Skeletal muscle tissue (tissue), 4 donors: ENCODE results near the gene CENPP. TPM values are rescaled to one million over a fixed set of nuclear protein-coding genes. Genes with fewer than 3 reads are reported as not detected.

Source experiments
- H3K27ac ChIP-seq: one replicate; pipeline ENCODE4 v1.7.0; 2013; ENCODE audit warnings: mild to moderate bottlenecking, low read depth, low read length, inconsistent platforms
- H3K27me3 ChIP-seq, 3 donors: one replicate each; pipeline ENCODE4 v1.7.0; 2013; ENCODE audit warnings: low read length in 3 of 3; ENCODE audit not compliant: control insufficient read depth in 3 of 3, insufficient read depth in 3 of 3
- H3K36me3 ChIP-seq, 3 donors: one replicate each; pipeline ENCODE4 v1.7.0; 2013; ENCODE audit warnings: low read length in 3 of 3; ENCODE audit not compliant: control insufficient read depth in 3 of 3, insufficient read depth in 3 of 3
- H3K4me1 ChIP-seq, 3 donors: one replicate each; pipeline ENCODE4 v1.7.0; 2013; ENCODE audit warnings: low read length in 3 of 3, mild to moderate bottlenecking in 3 of 3; ENCODE audit not compliant: control insufficient read depth in 3 of 3, insufficient read depth in 3 of 3
- H3K4me3 ChIP-seq, 3 donors: one replicate each; pipeline ENCODE4 v1.7.0; 2013; ENCODE audit warnings: low read length in 3 of 3
- H3K9ac ChIP-seq, 3 donors: one replicate each; pipeline ENCODE4 v1.7.0; 2013; ENCODE audit warnings: low read length in 3 of 3, mild to moderate bottlenecking in 3 of 3, moderate library complexity in 2 of 3, low read depth in 1 of 3
- H3K9me3 ChIP-seq, 3 donors: one replicate each; pipeline ENCODE4 v1.7.0; 2013; ENCODE audit warnings: low read length in 3 of 3; ENCODE audit not compliant: control insufficient read depth in 3 of 3
- total RNA-seq: library from RNA; depleted of rRNA; stranded (reverse); fragments of >200 nt; gene quantifications from one replicate; pipeline ENCODE4 v1.2.3, GENCODE V29; 2014
- donor health status: Osteomylitis.

CENPP gene
- total RNA-seq, 1 donor from 2014 or later, result 15.7 TPM

DNA sequence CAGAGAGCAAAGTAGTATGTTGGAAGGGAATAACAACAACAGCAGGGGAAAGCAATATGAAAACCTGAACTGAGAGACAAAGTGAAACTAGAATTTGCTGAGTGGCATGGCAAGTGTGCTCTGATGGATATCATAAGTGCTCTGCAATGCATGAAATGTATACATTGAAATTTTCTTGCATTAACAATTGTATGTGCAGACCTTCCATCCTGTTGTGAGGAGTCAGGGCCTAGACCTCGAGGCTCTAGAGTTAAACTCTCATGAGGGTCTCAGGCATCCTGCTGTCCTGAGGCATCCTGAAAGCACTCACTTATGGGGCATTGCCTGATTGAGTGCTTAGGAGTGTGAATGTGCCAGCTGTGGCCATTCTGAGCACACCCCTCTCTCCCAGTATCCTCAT, 208.9 kb downstream of the CENPP start:
- peak overlapping the region in 1 of 3 donors; percentile 27 for H3K9ac ChIP-seq
- H3K9me3 ChIP-seq, result peaks cover 0 to under 1% (median 0%) of the 10 kb centered on the region in 3 donors
- no peaks in the 10 kb centered on the region for H3K27me3 ChIP-seq
- no peaks in the 10 kb centered on the region for H3K36me3 ChIP-seq
- peak overlapping the region; percentile 54 to 64 (median 55) for H3K4me3 ChIP-seq
- H3K27ac ChIP-seq, result peak overlapping the region; percentile 32
- H3K4me1 ChIP-seq, result peaks cover 0 to 7% (median 4%) of the 10 kb centered on the region in 3 donors

DNA sequence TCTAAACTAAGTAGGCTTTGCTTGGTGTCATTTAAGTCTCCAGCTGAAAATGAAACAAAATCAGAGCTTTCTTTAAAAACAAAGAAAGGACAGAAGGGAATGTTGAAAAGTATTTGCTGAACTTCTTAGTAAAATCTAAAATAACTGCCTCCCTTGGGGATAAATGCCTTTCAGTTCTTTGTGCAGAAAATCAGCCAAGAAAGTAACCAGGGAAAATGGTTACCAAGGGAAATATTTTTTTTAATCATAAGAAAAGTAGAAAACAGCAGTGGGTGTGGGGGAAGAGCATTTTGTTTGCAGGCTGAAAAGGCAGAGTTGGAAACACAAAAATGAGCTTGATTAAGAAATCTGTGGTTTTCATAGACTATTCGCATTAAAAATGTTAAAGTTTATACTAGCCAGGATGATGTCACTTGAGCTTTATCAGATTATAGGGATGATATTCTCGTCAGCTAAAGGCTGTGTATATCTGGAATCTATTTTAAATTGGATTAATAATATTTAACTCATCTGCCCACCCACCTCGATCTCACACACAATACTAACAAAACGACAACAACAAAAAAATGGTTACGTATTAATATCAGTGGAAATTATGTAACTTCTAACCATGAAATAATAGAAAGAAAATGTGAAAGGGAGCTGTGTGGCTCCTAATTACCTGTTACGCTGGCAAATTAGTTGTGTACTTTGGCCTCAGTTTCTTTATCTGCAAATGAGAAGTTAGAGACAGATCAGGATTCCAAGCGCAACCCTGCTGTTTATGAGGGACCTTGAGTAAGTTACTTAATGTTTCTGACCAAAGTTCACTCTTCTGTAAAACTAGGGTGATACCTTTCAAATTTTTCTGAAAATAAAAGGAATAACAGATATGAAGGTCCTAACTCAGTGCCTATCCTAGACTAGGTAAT, 210.4 kb downstream of the CENPP start, which contains the start of gene ECM2:
TSS of gene ECM2 (minus strand) at position 51 of the 911 bp plus-strand sequence. CDS start 13,124 bp downstream, outside the sequence.
- H3K4me3 ChIP-seq, result peak within 1 kb of the TSS; percentile 54 to 64 (median 55)
- H3K27ac ChIP-seq, result peak within 1 kb of the TSS; percentile 46

DNA sequence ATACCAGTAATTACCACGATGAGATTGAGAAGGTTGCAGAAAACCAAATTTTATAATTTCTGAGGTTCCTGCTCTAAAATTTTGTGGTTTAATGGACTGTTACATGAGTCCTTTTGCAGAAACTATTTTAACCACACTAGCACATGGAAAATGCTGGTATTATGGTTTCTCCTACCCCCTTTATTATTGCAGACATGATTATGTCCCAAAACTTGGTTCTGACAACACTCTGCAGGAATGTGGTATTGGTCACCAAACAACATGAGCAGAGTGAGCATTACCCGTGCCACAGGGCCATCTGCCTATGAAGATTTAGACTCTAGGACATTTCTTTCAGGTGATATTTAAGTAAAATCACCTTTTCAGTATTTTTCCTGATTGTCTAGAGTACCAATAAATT, 212.8 kb downstream of the CENPP start:
- no peaks in the 10 kb centered on the region for H3K36me3 ChIP-seq
- no peak overlapping the region for H3K4me3 ChIP-seq
- H3K27ac ChIP-seq, result no peak overlapping the region
- H3K27me3 ChIP-seq, result no peaks in the 10 kb centered on the region
- H3K9ac ChIP-seq, result no peak overlapping the region
- peaks cover 0 to 7% (median 4%) of the 10 kb centered on the region in 3 donors for H3K4me1 ChIP-seq
- H3K9me3 ChIP-seq, result no peaks in the 10 kb centered on the region

More for the DNA sequence above, 210.4 kb downstream of the CENPP start, which contains the start of gene ECM2:
- H3K4me1 ChIP-seq, result peaks cover 0 to 7% (median 4%) of the 10 kb centered on the region in 3 donors
- no peaks in the 10 kb centered on the region for H3K27me3 ChIP-seq
- H3K9ac ChIP-seq, result peak within 1 kb of the TSS; percentile 4 to 74 (median 9)
- H3K36me3 ChIP-seq, result no peaks in the 10 kb centered on the region
- H3K9me3 ChIP-seq, result no peaks in the 10 kb centered on the region

DNA sequence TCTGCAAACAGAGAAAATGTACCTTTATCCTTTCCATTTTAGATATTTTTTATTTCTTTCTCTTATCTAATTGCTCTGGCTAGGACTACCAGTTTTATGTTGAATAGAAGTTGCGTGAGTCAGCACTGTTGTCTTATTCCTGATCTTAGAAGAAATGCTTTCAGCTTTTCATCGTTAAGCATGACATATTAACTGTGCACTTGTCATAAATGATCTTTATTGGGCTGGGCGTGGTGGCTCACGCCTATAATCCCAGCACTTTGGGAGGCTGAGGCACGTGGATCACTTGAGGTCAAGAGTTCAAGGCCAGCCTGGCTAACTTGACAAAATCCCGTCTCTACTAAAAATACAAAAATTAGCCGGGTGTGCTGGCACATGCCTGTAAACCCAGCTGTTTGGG, 218.2 kb downstream of the CENPP start:
- no peak overlapping the region for H3K4me3 ChIP-seq
- no peak overlapping the region for H3K9ac ChIP-seq
- H3K36me3 ChIP-seq, result no peaks in the 10 kb centered on the region
- H3K9me3 ChIP-seq, result no peaks in the 10 kb centered on the region
- no peak overlapping the region for H3K27ac ChIP-seq
- no peaks in the 10 kb centered on the region for H3K27me3 ChIP-seq
- no peaks in the 10 kb centered on the region for H3K4me1 ChIP-seq

DNA sequence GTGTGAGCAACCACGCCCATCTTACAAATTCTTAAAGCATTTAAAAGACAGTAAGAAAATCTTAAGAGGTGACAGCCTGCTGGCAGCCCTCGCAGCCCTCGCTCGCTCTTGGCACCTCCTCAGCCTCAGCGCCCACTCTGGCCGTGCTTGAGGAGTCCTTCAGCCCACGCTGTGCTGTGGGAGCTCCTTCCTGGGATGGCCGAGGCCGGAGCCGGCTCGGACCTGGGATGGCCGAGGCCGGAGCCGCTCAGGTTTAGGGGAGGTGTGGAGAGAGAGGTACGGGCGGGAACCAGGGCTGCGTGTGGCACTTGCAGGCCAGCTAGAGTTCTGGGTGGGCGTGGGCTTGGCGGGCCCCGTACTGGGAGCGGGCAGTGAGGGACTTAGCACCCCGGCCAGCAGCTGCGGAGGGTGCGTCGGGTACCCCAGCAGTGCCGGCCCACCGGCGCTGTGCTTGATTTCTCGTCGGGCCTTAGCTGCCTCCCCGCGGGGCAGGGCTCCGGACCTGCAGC, 219.3 kb downstream of the CENPP start:
- no peaks in the 10 kb centered on the region for H3K36me3 ChIP-seq
- H3K27me3 ChIP-seq, result no peaks in the 10 kb centered on the region
- no peak overlapping the region for H3K9ac ChIP-seq
- H3K9me3 ChIP-seq, result no peaks in the 10 kb centered on the region
- no peak overlapping the region for H3K4me3 ChIP-seq
- H3K4me1 ChIP-seq, result no peaks in the 10 kb centered on the region
- no peak overlapping the region for H3K27ac ChIP-seq

DNA sequence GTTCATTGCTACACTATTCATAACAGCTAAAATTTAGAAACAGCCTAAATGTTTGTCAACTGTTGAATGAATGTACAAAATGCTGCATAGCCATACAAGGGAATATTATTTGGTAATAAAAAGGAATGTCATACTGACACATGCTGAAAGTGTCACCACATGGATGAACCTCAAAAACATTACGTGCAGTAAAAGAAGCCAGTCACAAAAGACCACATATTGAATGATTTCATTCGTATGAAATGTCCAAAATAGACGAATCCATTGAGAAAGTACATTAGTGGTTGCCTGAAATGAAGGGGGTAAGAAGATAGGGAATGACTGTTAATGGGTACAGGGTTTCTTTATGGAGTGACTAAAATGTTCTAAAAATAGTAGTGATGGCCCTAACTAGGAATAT, 221.6 kb downstream of the CENPP start:
- Histone ChIP-seq H3K27me3 (no peaks in the 10 kb centered on the region), H3K9me3 (no peaks in the 10 kb centered on the region), H3K27ac (no peak overlapping the region), H3K36me3 (no peaks in the 10 kb centered on the region), H3K4me3 (no peak overlapping the region), H3K9ac (no peak overlapping the region), H3K4me1 (no peaks in the 10 kb centered on the region)

DNA sequence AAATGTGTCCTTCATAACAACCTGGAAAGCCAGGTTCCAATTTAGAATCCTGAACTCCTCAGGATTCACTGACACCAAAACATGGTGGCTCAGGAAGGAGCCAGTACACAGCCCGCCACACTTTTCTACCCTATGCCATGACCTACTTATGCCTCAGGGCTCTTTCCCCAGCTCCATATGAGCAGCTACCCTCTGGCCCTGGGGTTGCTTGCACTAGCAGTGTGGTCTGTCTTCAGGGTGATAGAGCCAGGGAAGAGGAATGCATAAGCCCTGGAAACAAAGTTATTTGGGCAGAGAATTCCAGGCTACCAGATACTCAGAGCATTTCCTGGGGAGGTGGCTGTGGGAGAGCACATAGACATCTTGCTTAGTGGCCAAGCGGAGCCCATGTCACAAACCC, 225.0 kb downstream of the CENPP start:
- H3K27me3 ChIP-seq, result no peaks in the 10 kb centered on the region
- H3K4me3 ChIP-seq, result no peak overlapping the region
- no peak overlapping the region for H3K9ac ChIP-seq
- no peaks in the 10 kb centered on the region for H3K36me3 ChIP-seq
- H3K4me1 ChIP-seq, result no peaks in the 10 kb centered on the region
- H3K9me3 ChIP-seq, result no peaks in the 10 kb centered on the region
- H3K27ac ChIP-seq, result no peak overlapping the region

DNA sequence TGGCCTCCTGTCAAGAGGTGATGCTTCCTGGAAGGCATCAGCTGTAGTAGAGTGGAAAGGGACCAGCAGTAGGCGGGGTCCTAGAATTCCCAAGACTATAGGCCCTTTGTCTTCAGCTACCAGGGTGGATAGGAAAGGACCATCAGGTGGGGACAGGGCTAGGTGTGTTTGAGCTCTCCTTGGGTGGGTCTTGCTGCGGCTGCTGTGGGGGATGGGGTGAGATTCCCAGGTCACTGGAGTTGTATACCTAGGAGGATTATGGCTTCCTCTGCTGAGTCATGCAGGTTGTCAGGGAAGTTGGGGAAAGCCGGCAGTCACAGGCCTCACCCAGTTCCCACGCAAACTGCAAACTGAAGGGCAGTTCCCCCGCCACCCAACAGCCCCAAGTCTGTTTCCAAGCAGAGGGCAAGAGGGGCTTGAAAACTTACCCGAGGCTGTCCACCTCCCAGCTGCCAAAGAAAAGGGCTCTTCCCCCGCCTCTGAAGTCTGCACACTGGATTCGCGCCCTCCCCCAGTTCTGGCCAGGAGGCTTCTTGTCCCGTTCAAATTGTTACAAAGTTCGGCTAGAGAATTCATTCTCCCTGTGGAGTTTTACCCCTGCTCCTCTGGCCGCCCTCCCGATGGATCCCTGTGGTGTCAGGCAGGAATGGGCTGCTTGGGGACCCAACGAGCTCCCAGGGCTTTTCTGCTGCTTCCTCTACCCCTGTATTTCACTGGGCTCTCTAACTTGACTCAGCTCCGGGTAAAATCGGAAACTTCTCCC, 233.0 kb downstream of the CENPP start:
- Histone ChIP-seq H3K27ac (no peak overlapping the region), H3K4me3 (no peak overlapping the region), H3K9me3 (no peaks in the 10 kb centered on the region), H3K36me3 (no peaks in the 10 kb centered on the region), H3K9ac (no peak overlapping the region), H3K4me1 (peaks cover under 1 to 6% (median 3%) of the 10 kb centered on the region in 3 donors), H3K27me3 (no peaks in the 10 kb centered on the region)

DNA sequence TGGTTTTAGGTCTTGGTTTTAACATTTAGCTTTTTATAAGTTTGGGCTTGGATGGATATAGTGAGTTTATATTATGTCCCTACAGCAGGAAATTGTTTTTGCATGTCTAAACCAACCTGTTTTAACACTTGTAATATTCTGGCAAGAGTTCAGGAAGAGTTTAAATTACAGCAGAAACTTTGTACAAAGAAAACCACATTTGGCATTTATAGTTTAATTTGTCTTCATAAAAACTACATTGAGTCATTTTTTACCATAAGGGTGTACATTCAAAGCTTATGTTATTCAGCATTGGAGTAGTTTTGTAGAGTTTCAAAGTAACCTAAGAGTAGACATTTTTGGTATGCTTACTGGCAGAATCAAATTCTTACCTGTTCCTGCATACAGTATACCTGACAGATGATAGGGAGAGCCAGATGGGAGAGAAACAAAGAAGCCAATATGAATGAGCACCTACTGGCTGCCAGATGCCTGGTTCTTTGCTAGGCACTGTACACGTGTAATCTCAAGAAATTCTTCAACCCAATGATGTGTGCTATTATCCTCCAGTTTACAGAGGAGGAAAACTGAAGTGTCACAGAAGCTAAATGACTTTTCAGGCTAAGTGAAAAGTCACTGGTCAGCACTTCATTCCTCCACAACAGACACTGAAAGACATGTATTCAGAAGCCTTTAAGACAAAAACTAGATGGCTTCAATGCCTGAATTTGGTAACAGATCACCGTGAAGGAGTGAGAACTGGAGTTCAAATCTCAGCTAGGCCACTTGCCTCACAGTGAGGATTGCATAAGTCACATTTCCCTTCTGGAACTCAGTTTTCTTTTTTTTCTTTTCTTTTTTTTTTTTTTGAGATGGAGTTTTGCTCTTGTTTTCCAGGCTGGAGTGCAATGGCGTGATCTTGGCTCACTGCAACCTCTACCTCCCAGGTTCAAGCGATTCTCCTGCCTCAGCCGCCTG, 235.9 kb downstream of the CENPP start:
- H3K4me3 ChIP-seq, result no peak overlapping the region
- H3K27ac ChIP-seq, result no peak overlapping the region
- H3K36me3 ChIP-seq, result no peaks in the 10 kb centered on the region
- H3K27me3 ChIP-seq, result no peaks in the 10 kb centered on the region
- no peak overlapping the region for H3K9ac ChIP-seq
- no peaks in the 10 kb centered on the region for H3K9me3 ChIP-seq
- peaks cover 3 to 10% (median 4%) of the 10 kb centered on the region in 3 donors for H3K4me1 ChIP-seq
